ES-I3 (cell line): ENCODE data around the gene RING1.

Experiments used
- H3K36me3 ChIP-seq: 2 replicates; pipeline ENCODE4 v1.6.1; 2013; ENCODE audit warnings: mild to moderate bottlenecking, low read length, control low read depth, moderate library complexity; ENCODE audit not compliant: insufficient read depth
- H3K4me1 ChIP-seq: 2 replicates; pipeline ENCODE4 v1.6.1; 2013; ENCODE audit warnings: mild to moderate bottlenecking, control low read depth, low read length; ENCODE audit not compliant: insufficient read depth
- H3K9ac ChIP-seq: 2 replicates; pipeline ENCODE4 v1.6.1; 2013; ENCODE audit warnings: low read depth, mild to moderate bottlenecking, low read length, moderate library complexity
- H3K9me3 ChIP-seq: 2 replicates; pipeline ENCODE4 v1.6.1; 2013; ENCODE audit warnings: mild to moderate bottlenecking, low read length, moderate library complexity; ENCODE audit not compliant: control insufficient read depth, insufficient read depth

The RING1 gene

DNA sequence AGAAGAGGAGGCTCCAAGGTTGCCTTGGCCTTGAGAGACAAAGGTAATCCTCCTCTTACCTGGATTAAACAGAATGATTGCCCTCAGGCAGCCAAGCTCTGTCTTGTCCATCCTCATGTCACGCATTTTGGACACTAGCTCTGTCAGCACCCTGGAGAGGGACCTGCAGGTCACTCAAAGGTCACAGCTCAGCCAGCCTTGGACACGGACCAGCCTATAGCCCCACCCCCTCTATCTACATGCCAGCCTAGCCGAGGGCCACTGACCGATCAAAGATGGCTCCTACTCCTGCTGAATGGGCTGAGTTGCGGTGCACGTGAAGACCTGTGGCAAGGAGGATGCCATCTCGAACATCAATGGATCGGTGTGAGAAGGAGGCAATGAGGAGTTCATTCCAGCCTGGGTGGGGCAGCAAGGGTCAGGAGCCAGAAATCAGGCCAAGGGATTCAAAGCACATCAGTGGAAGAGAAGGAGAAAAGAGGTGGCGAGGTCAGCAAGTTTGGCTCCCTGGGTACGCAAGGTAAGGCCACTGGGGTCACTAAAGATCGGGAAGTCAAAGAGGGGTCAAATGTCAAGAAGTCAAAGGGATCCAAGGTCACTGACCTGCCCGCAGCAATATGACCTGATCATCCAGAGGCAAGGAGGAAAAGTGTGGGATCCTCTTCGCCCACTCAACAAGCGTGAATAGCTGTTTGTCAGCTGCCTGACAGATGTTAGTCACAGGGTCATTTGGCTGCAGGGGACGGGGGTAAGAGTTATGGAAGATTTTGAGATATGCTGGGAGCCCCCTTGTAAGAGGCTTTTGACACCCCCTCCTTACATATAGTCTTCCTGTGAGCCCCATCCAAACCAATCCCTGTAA, 12.8 kb upstream of the RING1 start:
- H3K9me3 ChIP-seq: no peaks in the 10 kb centered on the region
- no peak overlapping the region for H3K9ac ChIP-seq
- peaks cover 3% of the 10 kb centered on the region; the same call in 1 of the 2 replicates for H3K4me1 ChIP-seq
- H3K36me3 ChIP-seq: no peaks in the 10 kb centered on the region

GRCh38 chr6:33197431-33198048, 10.8 kb upstream of the RING1 start:
- peaks cover 10% of the 10 kb centered on the region for H3K4me1 ChIP-seq
- no peaks in the 10 kb centered on the region for H3K9me3 ChIP-seq
- peak overlapping the region; percentile 8; the same call in 1 of the 2 replicates for H3K9ac ChIP-seq
- H3K36me3 ChIP-seq: peaks cover 11% of the 10 kb centered on the region

GRCh38 chr6:33198159-33198852, 10.0 kb upstream of the RING1 start:
- H3K4me1 ChIP-seq: peaks cover 10% of the 10 kb centered on the region
- no peaks in the 10 kb centered on the region for H3K9me3 ChIP-seq
- H3K9ac ChIP-seq: no peak overlapping the region
- H3K36me3 ChIP-seq: peaks cover 16% of the 10 kb centered on the region

DNA sequence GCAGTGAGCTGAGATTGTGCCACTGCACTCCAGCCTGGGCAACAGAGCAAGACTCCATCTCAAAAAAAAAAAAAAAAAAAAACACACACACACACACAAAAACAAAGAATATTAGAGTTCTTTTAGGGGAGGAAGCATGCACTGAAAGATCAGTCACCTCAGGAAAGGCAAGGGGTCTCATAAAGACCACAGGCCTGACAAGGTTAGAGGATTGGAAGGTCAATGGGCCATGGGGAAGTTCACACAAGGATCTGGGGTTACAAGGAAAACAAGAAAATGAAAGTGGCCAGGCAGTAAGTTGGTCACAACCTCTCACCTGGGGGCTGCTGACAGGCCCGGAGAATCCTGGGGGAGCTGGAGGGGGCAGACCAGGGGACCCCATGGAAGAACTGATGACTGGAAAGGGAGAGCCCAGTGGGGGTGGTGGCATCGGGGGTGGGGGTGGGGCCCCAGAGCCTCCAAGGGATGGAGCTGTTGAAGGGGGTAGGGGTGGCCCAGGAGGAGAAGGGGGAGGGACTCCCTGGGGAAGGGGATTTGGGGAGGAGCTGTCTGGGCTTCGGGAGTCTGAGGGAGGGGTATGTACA, 9.4 kb upstream of the RING1 start:
- peak overlapping the region; percentile 99; the same call in 1 of the 2 replicates for H3K9ac ChIP-seq
- H3K36me3 ChIP-seq: peaks cover 16% of the 10 kb centered on the region
- H3K4me1 ChIP-seq: peaks cover 11% of the 10 kb centered on the region
- no peaks in the 10 kb centered on the region for H3K9me3 ChIP-seq

DNA sequence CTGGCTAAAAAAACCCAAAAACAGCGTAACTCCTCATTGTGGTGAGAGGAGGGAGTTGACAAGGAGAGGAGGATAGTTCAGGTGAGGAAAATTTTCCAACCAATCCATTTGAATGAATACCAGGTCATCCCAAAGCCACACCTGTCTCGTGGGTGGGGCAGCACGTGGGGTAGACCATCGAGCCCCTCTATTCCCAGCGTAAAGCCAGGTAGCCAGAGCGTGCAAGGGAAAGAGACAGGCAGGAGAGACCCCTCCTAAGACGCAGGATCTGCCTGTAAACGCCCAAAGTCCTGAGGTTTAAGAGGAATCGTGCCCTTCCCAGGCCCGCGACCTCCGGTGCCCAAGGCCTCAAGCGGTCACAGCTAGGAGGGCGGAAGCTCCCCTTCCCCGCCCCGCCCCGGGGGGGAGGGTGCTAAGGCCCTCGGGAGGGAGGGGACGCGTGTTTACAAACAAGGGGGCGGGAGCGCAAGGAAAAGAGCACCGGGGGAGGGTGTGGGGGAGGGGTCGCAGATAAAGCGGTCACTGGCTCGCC, 8.5 kb upstream of the RING1 start:
- no peaks in the 10 kb centered on the region for H3K9me3 ChIP-seq
- peaks cover 16% of the 10 kb centered on the region for H3K36me3 ChIP-seq
- peaks cover 14% of the 10 kb centered on the region for H3K4me1 ChIP-seq
- H3K9ac ChIP-seq: peak overlapping the region; percentile 99

- peaks cover 14% of the 10 kb centered on the region for H3K4me1 ChIP-seq
- H3K9ac ChIP-seq: peak within 1 kb of the TSS; percentile 99
- H3K9me3 ChIP-seq: no peaks in the 10 kb centered on the region
- H3K36me3 ChIP-seq: peaks cover 16% of the 10 kb centered on the region
Observed at GRCh38 chr6:33200219-33201146, 7.8 kb upstream of the RING1 start, which contains the start of the genes RXRB and SLC39A7. TSS of gene RXRB (minus strand) at chr6:33200665. CDS start at chr6:33200476, 189 bp downstream. TSS of gene SLC39A7 (plus strand) at chr6:33200867. CDS start at chr6:33201246, 379 bp downstream.

DNA sequence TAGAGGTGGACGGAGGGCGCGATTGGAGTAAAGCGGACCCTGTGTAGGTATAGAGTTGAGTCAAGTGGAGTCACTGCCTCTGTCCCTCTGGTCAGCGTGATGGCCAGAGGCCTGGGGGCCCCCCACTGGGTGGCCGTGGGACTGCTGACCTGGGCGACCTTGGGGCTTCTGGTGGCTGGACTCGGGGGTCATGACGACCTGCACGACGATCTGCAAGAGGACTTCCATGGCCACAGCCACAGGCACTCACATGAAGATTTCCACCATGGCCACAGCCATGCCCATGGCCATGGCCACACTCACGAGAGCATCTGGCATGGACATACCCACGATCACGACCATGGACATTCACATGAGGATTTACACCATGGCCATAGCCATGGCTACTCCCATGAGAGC, 7.2 kb upstream of the RING1 start:
- Histone ChIP-seq H3K36me3 (peaks cover 16% of the 10 kb centered on the region), H3K4me1 (peaks cover 14% of the 10 kb centered on the region), H3K9me3 (no peaks in the 10 kb centered on the region), H3K9ac (peak overlapping the region; percentile 99)

DNA sequence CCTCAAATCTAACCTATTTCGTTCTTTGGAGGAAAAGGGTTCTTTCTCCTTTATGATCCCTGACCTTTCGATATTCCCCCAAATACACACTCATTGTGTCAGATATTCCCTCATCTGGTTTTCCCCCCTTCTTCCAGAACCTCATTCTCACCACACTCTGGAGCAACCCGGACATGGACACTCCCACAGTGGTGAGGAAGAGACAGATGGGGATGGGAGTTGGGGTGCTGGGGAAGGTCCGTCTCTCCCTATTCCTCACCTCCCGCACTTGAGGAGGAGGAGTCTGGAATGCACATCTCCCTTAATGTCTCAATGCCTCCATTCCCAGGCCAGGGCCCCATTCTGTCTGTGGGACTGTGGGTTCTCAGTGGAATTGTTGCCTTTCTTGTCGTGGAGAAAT, 6.4 kb upstream of the RING1 start:
- Histone ChIP-seq H3K9ac (no peak overlapping the region), H3K36me3 (peaks cover 16% of the 10 kb centered on the region), H3K4me1 (peaks cover 14% of the 10 kb centered on the region), H3K9me3 (no peaks in the 10 kb centered on the region)

- Histone ChIP-seq H3K4me1 (peaks cover 11% of the 10 kb centered on the region), H3K9me3 (no peaks in the 10 kb centered on the region), H3K36me3 (peaks cover 16% of the 10 kb centered on the region), H3K9ac (no peak overlapping the region)
Observed at GRCh38 chr6:33202799-33203198, 5.5 kb upstream of the RING1 start.

- Histone ChIP-seq H3K9ac (no peak overlapping the region; the same call in 1 of the 2 replicates), H3K36me3 (peaks cover 16% of the 10 kb centered on the region), H3K9me3 (no peaks in the 10 kb centered on the region), H3K4me1 (peaks cover 10% of the 10 kb centered on the region)
Observed at GRCh38 chr6:33203443-33204164, 4.7 kb upstream of the RING1 start.

- Histone ChIP-seq H3K36me3 (peaks cover 16% of the 10 kb centered on the region), H3K9me3 (no peaks in the 10 kb centered on the region), H3K4me1 (peaks cover 10% of the 10 kb centered on the region), H3K9ac (no peak overlapping the region; the same call in 1 of the 2 replicates)
Observed at GRCh38 chr6:33204165-33204414, 4.2 kb upstream of the RING1 start.

- H3K9me3 ChIP-seq: no peaks in the 10 kb centered on the region
- H3K4me1 ChIP-seq: peaks cover 10% of the 10 kb centered on the region
- peaks cover 16% of the 10 kb centered on the region for H3K36me3 ChIP-seq
- H3K9ac ChIP-seq: peak within 1 kb of the TSS; percentile 80
Observed at GRCh38 chr6:33204415-33205190, 3.7 kb upstream of the RING1 start, which contains the start of gene HSD17B8. TSS of gene HSD17B8 (plus strand) at chr6:33204655. CDS start at chr6:33204669, 14 bp downstream.
